H1 (cell line): ENCODE results near the gene XYLB.
"Not testable (repeated sequence)": the region's sequence is repeated elsewhere in the genome, so short reads cannot be mapped to it uniquely, and the experiment has no call there.

Experiments used
- CEBPB ChIP-seq: IDR thresholded peaks from 2 replicates; pipeline ENCODE4 v1.6.1; 2012; ENCODE audit warnings: low read depth, low read length
- EGR1 ChIP-seq: IDR thresholded peaks from 2 replicates; pipeline ENCODE4 v1.6.1; 2011; ENCODE audit warnings: low read depth, low read length, borderline replicate concordance
- POLR2A ChIP-seq, 2 experiments: IDR thresholded peaks; 1 replicate in 1 of 2; 2 replicates in 1 of 2; pipeline ENCODE4 v1.6.1; 2011; ENCODE audit warnings: low read depth in 2 of 2, low read length in 2 of 2, mild to moderate bottlenecking in 2 of 2; ENCODE audit errors: control extremely low read depth in 1 of 2
- POLR2AphosphoS5 ChIP-seq: IDR thresholded peaks from 2 replicates; pipeline ENCODE4 v1.6.1; 2011; ENCODE audit warnings: low read depth, low read length
- RAD21 ChIP-seq, 2 experiments: IDR thresholded peaks in 1 of 2; conservative IDR thresholded peaks in 1 of 2; 2 replicates each; pipeline ENCODE4 v1.6.1; 2011; ENCODE audit warnings: low read depth in 2 of 2, low read length in 2 of 2, improper control_type of control experiment in 1 of 2, inconsistent platforms in 1 of 2, mild to moderate bottlenecking in 1 of 2, moderate library complexity in 1 of 2
- RXRA ChIP-seq: IDR thresholded peaks from 2 replicates; pipeline ENCODE4 v1.6.1; 2011; ENCODE audit warnings: low read depth, mild to moderate bottlenecking, low read length, moderate library complexity; ENCODE audit not compliant: insufficient read depth
- SIN3A ChIP-seq, 2 experiments: IDR thresholded peaks in 1 of 2; conservative IDR thresholded peaks in 1 of 2; 2 replicates each; pipeline ENCODE4 v1.6.1; 2011 to 2012; ENCODE audit warnings: low read length in 2 of 2, improper control_type of control experiment in 1 of 2, low read depth in 1 of 2, mild to moderate bottlenecking in 1 of 2
- SP1 ChIP-seq: IDR thresholded peaks from 2 replicates; pipeline ENCODE4 v1.6.1; 2011; ENCODE audit warnings: low read depth, low read length
- TF ChIP-seq, protein P1 (sequence below), 3 experiments: IDR thresholded peaks; 1 replicate in 2 of 3; 2 replicates in 1 of 3; pipeline versions ENCODE4 v1.5.1 to v1.6.1; 2011; ENCODE audit warnings: low read length in 3 of 3, mild to moderate bottlenecking in 3 of 3, inconsistent platforms in 2 of 3, low read depth in 1 of 3, moderate library complexity in 1 of 3; ENCODE audit not compliant: insufficient read depth in 1 of 3; ENCODE audit errors: control extremely low read depth in 1 of 3

DNA sequence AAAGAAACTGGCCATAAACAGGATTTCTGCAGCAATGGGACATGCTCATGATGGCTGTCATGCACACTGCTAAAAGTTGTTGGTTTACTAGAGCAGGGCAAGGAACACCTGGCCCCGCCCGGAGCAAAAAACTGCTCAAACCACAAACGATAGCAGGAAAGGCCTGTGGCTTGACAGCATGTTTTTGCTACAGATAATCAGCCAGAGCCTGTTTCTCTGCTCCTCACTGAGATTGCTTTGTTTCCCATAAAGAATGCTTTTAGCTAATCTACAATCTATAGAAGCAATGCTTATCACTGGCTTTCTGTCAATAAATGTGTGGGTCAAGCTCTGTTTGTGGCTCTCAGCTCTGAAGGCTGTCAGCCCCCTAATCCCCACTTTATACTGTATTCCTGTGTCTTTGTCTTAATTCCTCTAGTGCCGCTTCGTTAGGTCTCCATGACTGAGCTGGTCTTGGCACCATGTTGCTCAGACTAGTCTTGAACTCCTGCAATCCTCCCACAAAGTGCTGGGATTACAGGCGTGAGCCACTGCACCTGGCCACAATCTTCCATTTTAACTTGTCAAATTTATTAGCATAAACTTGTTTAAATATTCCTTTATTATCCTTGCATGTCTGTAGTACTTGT is 80.3 kb downstream of the XYLB start:
- TF ChIP-seq POLR2A (IDR thresholded peaks at IDR 0.05; ENCODE audit: control extremely low read depth in 1 of 2, low read depth in 2 of 2, low read length in 2 of 2); POLR2AphosphoS5; CEBPB; EGR1; SIN3A (conservative IDR thresholded peaks at IDR 0.05 in 1 of 2, IDR thresholded peaks at IDR 0.05 in 1 of 2; ENCODE audit: low read depth in 1 of 2, low read length in 2 of 2); RAD21 (IDR thresholded peaks at IDR 0.05 in 1 of 2, conservative IDR thresholded peaks at IDR 0.05 in 1 of 2; ENCODE audit: low read depth in 2 of 2, low read length in 2 of 2); RXRA; SP1: not testable (repeated sequence)
- TF ChIP-seq, protein P1, sequence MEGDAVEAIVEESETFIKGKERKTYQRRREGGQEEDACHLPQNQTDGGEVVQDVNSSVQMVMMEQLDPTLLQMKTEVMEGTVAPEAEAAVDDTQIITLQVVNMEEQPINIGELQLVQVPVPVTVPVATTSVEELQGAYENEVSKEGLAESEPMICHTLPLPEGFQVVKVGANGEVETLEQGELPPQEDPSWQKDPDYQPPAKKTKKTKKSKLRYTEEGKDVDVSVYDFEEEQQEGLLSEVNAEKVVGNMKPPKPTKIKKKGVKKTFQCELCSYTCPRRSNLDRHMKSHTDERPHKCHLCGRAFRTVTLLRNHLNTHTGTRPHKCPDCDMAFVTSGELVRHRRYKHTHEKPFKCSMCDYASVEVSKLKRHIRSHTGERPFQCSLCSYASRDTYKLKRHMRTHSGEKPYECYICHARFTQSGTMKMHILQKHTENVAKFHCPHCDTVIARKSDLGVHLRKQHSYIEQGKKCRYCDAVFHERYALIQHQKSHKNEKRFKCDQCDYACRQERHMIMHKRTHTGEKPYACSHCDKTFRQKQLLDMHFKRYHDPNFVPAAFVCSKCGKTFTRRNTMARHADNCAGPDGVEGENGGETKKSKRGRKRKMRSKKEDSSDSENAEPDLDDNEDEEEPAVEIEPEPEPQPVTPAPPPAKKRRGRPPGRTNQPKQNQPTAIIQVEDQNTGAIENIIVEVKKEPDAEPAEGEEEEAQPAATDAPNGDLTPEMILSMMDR (IDR thresholded peaks at IDR 0.05; ENCODE audit: control extremely low read depth in 1 of 3, insufficient read depth in 1 of 3, low read depth in 1 of 3, low read length in 3 of 3): not testable (repeated sequence)
